HG03196 (cell line): ENCODE data around the gene MAGOH.
"Not testable (repeated sequence)": the region's sequence is repeated elsewhere in the genome, so short reads cannot be mapped to it uniquely, and the experiment has no call there.

Experiments
- ATAC-seq: cut with Tn5 transposase; IDR thresholded peaks from one replicate; pipeline ENCODE4 v1.9.1; 2021; ENCODE audit not compliant: unreplicated experiment

The MAGOH gene

DNA sequence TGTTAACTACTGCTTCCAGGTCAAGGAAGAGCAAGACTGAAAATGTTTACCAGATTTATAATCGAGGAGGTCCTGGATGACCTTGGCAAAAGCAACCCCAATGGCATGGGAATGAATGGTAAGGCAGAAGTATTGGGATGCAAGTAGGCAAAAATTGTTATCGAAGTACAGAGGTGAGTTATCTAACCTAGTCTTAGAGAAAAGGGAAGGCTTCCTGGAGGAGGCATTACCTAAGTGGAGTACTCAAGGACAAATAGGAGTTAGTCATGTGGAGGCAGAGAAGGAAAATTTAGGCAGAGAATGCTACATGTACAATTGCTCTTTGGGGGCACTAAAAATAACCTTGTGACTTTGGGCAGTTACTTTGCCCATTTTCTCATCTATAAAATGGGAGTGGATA, 3.5 kb upstream of the MAGOH start:
- no peak for ATAC-seq

DNA sequence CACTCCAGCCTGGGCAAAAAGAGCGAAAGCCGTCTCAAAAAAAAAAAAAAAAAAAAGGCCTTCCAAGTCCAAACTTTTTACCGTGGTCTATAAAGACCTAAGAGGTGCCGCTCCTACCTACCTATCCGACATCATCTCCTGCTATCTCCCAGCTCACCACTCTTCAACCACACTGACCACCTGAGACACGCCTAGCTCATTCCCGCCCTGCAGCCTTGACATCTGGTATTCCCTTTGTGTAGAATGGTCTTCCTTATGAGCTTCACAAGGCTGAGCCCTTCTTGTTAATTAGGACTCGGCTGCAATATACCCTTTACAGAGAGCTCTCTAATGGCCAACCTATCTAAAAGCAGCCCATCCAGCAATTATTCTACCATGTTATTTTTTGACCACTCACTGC, 680 bp downstream of the MAGOH start:
- ATAC-seq: no peak

DNA sequence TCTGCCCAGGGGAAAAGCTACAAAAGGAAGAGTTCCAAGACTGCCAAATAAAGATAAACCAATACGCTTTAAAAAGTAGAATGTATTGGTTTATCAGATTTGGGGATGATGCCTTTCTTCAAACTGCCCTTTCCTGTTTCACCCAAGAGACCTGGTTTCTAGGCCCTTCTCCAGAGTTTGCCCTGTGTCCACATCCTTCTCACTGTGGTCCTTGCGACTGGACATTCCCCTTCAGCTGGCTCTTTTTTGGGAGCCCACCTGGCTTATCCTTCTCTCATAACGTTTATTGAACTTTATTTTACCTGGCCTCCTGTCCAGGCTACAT, 17.4 kb downstream of the MAGOH start:
- ATAC-seq: no peak

DNA sequence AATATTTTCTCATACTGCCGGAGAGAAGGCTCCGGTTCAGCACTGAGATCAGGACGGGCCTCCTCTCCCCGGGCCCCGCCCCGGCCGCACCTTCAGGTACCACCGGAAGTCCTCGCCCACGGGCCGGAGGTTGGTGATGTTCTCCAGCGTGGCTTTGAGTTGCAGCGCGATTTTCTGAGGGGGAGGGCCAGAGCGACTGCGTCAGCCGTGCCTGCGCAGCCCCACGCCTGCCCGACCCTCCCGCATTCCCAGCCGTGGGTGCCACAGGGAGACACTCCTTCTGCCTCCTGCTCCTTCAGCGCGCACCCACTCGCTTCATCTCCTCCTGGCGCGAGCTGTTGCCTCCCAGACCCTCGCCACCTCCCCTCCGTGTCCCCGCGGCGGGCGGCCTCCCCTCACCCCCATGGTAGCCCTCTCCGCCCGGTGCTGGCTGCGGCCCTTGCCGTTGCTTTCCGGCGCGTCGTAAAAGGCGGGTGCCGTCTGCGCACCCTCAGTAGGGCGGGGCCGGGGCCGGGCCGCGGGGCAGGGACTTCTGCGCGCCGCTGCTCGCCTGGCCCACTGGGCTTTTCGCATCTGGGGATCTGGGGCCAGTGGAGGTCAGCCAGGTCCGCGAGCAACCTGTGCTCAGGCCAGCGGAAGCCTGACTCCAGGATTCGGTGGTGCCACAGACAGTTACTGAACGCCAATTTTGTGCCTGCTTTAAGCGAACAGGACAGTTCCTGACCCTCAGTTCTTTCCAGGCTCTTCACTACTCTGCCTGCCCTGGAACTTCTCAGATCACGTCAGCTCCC, 18.0 kb downstream of the MAGOH start, which contains the start of gene CZIB:
Gene CZIB (minus strand): TSS at position 464 of the 791 bp plus-strand sequence. CDS start 59 bp downstream, at position 405.
- peak; percentile 85 for ATAC-seq

DNA sequence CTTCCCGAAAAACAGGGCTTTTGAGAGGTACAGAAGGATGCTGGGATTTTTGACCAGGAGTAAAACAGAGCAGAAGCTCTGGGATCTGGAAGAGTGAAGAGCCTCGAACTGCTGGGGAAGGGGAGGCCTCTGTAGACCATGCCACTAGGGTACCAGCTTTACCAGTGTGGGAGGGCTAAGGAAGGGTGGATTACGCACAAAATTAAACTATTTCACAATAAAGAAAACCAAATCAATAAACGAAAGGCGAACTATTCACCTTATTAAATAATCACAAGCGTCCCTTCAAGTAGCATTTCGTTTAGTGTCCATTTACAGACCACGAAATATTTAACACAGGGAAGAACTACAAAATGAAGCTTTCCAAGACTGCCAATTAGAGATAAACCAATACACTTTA, 18.6 kb downstream of the MAGOH start:
- ATAC-seq: no peak

DNA sequence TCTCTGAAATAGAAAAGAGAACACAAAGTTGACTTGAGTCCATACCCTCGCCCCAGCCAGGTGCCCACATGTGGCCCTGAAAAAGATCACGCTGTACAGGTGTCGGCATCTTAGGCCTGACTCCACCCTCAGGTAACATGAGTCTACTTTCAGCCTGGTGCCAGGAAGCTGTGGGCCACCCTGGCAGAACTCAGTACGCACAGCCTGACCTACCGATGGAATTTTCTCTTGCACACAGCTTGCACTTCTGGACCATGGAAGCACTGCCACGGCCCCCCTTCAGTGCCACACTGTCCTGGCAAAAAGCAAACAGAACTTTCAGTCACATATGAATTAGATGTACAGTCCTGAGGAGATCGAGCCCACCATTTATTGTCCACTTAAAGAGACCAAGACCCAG, 20.1 kb downstream of the MAGOH start:
- no peak for ATAC-seq

DNA sequence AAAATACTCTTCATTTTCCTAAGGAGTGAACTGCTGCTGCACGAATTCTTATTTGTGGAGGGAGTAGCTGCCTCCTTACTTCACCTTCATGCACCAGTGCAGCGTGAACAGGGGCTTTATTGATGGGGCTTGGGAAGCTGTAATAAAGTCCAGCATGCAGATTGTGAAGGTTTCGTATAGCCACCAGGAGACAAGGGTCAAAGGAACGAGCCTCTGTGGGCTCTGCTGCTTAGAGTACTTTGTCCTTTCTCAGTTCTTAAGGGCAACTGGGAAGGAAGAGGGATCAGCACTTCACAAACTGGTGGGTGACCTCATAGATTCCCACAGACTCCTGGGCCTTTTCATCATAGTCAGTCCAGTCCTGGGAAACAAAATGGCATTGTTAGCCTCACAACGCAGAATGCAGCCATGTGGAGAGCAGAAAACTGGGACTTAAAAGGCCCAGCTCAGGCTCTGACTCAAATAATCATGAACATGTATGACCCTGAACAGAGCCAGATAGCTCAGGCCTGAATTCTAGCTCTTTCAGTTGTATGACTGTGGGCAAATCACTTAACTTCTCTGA, 23.9 kb downstream of the MAGOH start:
- ATAC-seq: no peak

DNA sequence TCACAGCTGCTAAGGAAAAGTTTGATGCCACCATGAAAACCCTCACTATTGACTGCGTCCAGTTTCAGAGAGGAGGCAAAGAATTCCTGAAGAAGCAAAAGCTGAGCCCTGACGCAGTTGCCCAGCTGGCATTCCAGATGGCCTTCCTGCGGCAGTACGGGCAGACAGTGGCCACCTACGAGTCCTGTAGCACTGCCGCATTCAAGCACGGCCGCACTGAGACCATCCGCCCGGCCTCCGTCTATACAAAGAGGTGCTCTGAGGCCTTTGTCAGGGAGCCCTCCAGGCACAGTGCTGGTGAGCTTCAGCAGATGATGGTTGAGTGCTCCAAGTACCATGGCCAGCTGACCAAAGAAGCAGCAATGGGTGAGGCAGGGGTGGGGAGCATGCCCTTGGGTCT, 27.4 kb downstream of the MAGOH start:
- ATAC-seq: no peak

DNA sequence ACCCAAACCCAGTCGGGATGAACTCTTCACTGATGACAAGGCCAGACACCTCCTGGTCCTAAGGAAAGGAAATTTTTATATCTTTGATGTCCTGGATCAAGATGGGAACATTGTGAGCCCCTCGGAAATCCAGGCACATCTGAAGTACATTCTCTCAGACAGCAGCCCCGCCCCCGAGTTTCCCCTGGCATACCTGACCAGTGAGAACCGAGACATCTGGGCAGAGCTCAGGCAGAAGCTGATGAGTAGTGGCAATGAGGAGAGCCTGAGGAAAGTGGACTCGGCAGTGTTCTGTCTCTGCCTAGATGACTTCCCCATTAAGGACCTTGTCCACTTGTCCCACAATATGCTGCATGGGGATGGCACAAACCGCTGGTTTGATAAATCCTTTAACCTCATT, 28.0 kb downstream of the MAGOH start:
- ATAC-seq: no peak

DNA sequence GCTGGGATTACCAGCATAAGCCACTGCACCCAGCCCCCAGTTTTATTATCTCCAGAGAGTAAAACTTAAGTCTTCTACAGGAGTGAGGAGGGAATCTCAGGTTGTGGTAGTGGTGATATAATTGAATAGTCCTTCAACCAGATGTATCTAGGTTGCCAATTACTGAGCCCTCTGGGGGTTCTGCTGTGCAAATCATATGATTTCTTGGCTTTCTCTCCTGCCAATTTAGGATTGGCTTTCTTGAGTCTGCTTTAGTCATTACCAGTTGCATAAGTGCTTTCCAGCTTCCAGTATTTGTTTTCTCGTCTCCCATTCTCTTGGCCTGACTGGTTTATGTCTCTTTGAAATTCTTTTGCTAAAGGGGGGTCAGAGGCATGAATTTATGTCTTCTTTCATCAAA, 30.6 kb downstream of the MAGOH start:
- no peak for ATAC-seq

DNA sequence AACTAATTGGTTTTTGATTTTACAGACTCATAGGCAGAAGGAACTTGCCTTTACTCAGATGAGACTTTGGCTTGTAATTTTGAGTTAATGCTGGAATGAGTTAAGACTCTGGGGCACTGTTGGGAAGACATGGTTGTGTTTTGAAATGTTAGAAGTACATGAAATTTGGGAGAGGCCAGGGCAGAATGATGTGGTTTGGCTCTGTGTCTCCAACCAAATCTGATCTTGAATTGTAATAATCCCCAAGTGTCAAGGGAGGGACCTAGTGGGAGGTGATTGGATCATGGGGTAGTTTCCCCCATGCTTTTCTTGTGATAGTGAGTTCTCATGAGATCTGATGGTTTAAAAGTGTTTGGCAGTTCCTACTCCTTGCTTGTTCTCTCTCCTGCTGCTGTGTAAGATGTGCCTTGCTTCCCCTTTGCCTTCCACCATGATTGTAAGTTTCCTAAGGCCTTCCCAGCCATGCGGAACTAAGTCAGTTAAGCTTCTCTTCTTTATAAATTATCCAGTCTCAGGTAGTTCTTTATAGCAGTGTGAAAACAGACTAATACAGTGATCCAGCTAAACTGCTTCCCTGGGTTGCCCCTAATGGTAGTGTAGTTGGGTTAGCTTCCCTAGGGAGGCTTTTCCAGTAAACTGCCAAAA, 31.5 kb downstream of the MAGOH start:
- no peak for ATAC-seq

DNA sequence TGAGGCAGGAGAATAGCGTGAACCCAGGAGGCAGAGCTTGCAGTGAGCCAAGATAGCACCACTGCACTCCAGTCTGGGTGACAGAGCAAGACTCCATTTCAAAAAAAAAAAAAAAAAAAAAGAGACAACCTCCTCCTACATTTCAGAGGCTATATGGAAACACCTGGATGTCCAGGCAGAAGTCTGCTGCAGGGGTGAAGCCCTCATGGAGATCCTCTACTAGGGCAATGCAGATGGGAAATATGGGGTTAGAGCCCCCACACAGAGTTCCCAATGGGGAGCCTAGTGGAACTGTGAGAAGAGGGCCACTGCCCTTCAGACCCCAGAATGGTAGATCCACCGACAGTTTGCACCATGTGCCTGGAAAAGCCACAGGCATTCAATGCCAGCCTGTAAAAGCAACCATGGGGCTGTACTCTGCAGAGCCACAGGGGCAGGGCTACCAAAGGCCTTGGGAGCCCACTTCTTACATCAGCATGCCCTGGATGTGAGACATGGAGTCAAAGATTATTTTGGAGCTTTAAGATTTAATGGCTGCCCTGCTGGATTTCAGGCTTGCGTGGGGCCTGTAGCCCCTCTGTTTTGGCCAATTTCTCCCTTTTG, 32.1 kb downstream of the MAGOH start:
- ATAC-seq: not testable (repeated sequence)

DNA sequence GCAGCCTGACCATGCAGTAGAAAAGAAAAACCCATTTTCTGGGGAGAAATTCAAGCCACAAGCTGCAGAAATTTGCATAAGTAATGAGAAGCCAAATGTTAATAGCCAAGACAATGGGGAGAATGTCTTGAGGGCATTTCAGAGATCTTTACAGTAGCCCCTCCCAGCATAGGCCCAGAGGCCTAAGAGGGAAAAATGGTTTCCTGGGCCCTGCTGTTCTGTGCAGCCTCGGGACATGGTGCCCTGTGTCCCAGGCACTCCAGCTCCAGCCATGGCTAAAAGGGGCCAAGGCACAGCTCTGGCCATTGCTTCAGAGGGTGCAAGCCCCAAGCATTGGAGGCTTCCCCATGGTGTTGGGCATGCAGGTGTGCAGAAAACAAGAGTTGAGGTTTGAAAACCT, 32.8 kb downstream of the MAGOH start:
- ATAC-seq: not testable (repeated sequence)

DNA sequence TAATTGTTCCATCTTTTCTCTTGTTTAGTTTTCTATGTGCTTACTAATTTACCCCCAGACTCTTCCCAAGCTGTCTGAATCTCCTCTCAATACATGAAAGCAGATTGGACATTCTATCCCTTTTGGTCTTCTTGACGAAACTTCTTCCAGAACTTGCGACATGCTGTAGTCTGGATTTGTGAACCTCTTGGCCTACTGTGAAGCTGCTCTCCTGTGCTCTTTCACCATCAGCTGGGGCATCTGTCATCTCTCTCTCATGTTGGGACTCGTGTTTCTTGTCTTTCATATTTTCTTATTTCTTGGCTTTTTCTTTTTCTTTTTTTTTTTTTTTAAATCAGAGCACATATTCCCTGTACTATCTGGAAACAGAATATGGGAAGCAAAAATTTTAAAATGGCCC, 34.9 kb downstream of the MAGOH start:
- no peak for ATAC-seq

DNA sequence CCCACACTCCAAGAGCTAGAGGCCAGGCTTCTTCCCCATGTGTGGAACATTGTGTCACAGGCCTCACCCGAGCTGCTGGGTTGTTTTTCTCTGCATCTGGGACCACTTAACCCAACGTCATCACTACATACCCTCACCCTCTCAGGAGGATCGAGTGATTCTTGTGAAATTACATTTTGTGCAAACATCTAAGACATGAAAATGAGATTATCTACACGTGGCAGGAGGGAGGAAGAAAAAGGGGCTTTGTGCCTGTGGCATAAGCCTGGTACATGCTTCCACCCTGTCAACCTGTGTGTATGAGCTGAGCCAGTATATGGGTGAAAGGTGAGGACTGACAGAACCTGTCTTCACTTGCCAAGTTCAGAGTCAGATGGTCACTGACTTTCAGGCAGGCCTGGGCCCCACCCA, 40.1 kb downstream of the MAGOH start:
- no peak for ATAC-seq

DNA sequence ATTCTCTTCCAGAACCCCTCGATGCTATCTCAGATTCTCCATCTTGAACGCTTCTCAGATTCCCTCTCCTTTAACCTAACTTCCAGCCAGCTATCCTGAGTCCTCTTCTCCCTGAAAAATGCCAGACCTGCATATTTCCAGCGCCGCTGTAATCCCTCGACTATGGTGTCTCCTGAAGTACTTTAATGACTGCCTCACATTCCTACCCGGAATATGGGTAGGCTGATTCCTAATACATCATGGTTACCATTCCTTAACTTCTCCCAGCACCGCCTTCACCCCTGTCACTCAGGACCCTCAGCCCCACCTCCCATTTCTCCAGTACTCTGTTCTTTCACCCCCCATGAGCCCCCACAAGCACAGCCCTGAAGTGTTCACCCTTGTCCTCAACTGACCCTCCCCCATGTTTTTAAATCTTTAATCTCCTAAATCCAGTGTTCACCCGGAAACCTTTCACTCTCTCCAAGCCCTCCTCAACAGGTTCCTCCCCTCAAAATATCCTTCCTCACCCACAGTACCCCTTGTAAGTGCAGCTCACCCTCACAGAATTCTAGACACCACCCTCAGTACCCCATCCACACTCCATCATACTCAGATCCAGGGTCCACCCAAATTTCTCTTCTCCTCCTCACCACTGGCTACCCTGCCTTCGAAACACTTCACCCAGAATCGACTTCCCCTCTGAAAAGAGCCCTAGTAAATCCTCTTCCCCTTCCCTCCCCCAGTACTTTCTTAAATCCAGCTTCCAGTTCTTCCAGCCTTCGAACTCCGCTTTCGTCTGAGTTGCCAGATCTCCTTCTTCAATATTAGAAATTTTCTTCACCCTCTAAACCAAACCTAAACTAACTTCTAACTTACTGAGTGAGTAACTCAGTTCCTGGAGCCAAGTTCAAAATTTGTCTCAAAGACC, 40.8 kb downstream of the MAGOH start:
- ATAC-seq: no peak

DNA sequence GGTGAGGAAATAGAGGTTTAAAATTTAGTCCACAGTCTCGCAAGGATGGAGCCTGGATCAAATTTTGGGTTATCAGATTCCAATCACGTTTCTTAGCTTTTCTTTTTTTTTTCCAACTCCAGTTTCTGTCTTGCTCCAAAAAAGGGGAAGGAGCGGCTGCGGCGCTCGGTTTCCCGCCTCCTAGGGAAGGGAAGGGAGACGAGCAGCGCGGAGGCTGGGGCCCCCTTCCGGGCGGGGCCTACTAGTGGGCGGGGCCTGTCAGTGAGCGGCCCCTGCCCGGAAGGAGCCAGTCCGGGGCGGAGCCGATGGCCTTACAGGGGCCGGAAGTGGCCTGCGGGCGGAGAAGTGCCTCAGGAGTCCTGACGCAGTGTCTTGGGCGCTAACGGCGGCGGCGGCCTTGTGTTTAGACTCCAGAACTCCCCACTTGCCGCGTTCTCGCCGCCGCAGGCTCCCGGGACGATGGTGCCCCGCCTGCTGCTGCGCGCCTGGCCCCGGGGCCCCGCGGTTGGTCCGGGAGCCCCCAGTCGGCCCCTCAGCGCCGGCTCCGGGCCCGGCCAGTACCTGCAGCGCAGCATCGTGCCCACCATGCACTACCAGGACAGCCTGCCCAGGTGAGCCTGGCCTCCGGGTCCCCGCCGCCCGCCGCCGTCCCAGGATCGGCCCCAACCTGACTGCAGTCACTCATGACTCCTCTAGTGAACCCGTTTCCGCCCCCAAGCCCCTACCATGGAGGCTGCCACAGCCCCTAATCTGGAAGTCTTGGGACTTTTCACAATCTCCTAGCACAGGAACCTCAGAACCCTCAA, 41.6 kb downstream of the MAGOH start, which contains the start of gene CPT2:
Gene CPT2 (plus strand): TSS at position 340 of the 806 bp plus-strand sequence. CDS start 120 bp downstream, at position 460.
- ATAC-seq: peak; percentile 99

DNA sequence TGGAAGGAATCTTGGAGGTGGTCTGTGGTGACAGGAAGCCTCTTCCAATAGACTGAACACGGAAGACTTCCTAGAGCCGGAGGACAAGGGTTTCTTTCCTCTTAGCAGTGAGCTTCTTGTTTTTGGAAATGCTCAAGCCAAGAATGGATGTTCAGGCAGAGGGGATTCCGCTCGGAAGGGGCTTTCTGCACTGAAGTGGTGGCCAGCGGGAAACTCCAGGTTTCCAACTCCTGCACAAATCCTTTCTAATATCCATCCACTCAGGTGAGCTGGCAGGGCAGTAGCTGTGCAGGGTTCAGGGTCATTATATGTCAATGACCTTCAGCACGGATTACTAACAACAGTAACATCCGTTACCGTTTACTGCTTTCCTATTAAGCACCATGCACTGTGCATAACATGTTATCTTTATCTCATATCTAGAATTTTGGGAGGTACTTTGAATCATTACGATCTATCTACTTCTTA, 42.3 kb downstream of the MAGOH start:
- peak; percentile 13 for ATAC-seq

DNA sequence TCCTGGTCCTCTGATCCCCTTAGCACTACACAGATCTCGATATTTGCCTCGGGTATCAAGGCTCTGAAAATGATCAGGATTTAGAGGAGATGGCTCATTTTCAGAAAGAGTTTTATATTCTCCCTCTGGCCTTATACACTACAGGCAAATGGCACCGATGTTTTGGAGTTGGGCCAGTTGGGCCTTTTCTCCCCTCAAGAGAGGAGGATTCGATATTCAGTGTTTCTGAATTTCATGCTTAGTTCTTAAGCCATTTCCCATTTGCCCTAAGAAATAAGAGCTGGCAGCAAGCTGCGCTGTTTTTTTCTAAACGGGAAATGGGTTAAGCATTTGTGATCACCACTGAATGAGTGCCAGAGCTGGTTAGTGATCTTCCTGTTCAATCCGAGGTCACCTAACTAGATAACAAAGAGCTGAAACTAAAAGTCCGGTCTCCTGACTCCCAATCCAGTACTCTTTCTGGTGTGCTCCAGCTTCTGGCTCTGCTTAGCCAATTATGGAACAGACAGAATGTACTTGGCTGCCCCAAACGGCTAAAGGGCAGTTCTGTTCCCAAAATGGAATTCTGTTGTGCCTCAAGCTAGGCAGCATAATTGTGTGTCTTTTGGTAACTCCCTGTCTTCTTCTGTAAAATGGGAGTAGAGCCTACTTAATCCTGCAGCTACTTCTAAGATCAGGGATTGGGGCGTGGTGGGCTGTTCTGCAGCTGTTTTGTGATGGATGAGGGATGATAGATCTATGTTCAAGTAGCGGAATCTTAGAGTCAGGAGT, 42.9 kb downstream of the MAGOH start:
- no peak for ATAC-seq
